Fibroblast of skin of left quadriceps (primary cell): ENCODE data around the gene TMC8.
"Not testable (repeated sequence)": the region's sequence is repeated elsewhere in the genome, so short reads cannot be mapped to it uniquely, and the experiment has no call there.

Experiments used
- DNase-seq, 2 experiments: peaks; one replicate each; pipeline ENCODE4 v3.0.0-alpha.2; 2013; ENCODE audit warnings: low read depth in 2 of 2

Gene TMC8

DNA sequence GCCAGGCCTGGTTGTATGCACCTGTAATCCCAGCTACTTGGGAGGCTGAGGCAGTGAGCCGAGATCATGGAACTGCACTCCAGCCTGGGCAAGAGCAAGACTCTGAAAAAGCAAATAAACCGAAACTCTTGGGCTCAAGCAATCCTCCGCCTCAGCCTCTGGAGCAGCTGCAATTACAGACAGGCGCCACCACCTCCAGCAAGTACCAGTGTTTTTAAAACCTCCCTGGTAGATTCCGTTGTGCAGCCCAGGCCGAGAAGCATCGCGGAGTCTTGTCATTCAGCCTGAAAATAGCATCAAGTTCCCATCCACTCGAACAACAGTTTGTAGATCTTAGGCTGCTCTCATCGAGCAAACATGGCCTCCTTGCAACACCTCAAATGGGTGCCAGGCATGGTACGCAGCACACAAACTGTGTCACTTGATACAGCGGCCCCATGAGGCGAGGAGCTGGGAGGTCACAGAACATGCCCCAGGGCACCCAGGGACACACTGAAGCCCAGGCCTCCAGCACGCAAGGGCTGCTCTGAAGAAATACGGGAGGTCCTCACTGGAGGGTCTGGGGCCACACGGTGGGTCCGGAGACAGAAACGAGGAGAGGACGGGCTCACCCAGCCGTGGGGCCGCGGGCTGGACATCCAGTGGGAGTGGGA lies 20.1 kb upstream of the TMC8 start:
- no peak for DNase-seq

- no peak for DNase-seq
Measured at GRCh38 chr17:78111016-78111726, 19.4 kb upstream of the TMC8 start.

DNA sequence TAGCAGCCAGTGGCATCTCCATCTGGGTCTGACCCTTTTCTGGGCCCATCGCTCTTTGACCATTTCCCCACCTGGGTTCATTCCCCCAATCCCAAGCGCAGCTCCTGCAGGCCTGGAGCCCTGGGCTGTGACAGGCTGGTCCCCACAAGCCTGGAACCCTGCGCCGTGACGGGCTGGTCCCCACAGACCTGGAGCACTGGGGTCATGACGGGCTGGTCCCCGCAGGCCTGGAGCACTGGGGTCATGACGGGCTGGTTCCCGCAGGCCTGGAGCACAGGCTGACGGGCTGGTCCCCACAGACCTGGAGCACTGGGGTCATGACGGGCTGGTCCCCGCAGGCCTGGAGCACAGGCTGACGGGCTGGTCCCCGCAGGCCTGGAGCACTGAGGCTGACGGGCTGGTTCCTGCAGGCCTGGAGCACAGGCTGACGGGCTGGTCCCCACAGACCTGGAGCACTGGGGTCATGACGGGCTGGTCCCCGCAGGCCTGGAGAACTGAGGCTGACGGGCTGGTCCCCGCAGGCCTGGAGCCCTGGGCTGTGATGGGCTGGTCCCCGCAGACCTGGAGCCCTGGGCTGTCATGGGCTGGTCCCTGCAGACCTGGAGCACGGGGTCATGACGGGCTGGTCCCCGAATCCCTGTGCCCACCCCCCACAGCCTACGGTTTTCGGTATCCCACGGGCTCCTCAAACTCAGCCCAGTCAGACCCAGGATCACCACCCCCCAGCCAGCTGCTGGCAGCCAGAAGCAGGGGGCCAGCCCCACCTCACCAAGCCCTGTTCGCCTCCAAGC lies 18.6 kb upstream of the TMC8 start:
- no peak for DNase-seq

- DNase-seq = peak; percentile 12 to 16
Measured at GRCh38 chr17:78112518-78113471, 17.8 kb upstream of the TMC8 start.

- DNase-seq = no peak
Measured at GRCh38 chr17:78113804-78114785, 16.5 kb upstream of the TMC8 start.

- no peak for DNase-seq
Measured at GRCh38 chr17:78114831-78115723, 15.5 kb upstream of the TMC8 start.

GRCh38 chr17:78115803-78116202 lies 14.8 kb upstream of the TMC8 start:
- not testable (repeated sequence) for DNase-seq

GRCh38 chr17:78116411-78116810 lies 14.2 kb upstream of the TMC8 start:
- DNase-seq = no peak

DNA sequence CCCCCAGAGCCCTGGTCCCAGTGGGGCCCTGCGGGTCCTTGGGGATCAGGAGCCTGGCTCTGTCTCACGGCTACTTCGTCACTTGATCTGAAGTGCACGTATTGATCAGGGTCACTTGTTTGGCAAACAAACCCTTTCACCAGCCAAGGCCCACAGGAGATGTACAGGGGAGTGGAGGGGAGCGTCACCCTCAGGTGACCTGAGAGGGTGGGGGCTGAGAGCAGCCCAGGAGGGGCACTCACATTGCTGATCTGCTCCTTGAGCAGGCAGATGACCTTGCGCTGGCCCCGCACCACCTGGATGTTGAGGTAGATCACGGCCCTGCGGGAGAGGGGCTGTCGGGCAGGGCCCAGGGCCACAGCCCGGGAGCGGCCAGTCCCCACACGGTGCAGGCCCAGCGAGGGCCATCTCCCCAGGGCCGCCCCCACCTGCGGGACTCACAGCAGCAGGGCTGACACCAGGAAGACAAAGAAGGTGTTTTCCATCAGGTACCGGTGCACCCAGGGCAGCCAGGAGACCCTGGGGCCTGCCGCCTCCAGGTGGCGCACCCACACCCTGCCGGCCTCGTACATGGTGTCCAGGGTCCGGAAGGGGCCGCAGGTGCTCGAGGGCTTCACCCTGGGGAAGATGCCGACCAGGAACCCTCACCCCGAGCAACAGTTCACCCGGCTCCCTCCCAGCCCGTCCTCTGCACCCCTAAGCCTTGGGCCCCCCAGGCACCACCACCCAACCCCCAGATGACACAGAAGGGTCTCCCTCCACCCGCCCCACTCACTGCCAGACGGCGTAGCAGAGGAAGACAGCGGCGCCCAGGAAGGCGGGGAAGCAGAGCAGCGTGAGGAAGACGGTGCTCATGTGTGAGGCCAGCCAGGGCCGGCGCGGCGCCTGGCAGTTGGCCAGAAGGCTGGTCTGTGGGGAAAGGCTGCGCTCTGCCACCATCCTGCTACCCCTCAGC lies 13.3 kb upstream of the TMC8 start:
- no peak for DNase-seq

GRCh38 chr17:78118801-78119241 lies 11.8 kb upstream of the TMC8 start:
- DNase-seq = no peak

DNA sequence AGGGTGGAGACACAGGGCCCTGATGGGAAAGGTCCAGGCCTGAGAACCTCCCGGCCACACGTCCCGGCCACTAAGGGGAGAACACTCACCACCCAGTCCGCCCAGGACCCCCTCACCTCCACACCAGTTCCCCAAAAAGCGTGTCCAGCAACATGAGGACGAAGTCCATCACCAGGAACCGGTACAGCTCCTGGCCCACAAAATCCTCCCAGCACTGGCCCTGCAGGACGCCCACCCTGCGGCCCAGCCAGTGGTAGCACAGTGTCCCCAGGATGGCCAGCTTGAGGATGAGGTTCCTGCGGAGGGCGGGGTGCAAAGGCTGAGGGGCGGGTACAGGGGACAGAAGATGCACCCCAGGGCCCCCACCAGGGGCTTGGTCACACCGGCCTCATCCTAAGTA lies 10.0 kb upstream of the TMC8 start:
- DNase-seq = no peak

DNA sequence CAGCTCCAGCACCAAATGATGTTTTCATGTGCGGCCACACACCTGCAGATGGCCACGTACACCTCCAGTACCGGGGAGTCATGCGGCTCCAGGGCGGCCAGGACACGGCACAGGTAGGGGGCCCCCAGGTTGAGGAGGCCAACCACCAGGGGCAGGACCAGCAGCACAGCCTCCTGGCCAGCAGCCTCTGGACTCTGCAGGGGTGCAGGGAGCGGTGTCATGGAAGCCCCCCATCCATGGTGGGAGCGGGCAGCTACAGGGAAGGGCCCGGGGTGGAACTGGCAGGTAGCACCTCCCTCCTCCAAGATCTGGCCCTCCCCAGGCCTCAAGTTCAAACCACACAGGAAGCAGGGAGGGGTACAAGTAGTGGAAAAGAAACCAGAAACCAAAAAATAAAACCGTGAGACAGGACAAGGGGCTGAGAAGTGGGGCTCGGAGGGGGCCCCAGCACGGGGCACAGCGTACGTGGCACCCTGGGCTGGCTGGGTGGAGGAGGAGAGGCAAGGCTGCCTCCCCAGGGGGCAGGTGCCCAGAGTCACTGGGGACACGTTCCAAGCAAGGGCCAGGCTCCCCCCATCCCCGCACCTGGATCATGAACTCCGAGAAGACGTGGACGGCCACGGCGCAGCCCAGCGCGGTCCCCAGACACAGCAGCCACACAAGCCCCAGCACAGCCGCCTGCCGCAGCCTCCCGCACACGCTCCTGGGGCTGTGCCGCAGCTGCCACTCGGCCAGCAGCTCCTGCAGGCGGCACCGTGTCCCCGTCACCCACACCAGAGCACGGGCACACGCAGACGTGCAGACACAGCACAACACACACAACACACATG lies 9.4 kb upstream of the TMC8 start:
- no peak for DNase-seq

DNA sequence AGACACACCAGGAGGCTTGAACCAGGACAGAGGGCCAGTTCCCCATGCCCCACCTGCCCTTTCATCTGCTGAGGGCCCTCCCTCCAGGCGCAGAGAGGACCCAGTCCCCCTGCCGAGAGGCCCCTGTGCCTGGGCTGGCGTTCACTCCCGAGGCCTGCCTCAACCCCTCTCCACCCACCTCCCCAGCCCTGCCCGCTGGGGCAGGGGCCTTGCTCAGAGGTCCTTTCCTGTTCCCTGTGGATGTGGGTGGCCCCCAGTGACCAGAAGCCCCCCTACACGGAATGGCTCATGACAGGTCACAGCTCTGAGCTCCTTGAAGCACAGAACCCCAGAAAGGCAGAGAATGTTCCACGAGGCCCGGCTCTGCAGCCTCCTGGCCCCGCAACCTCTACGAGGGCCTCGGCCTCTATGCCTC lies 8.8 kb upstream of the TMC8 start:
- DNase-seq = no peak

GRCh38 chr17:78122216-78122930 lies 8.2 kb upstream of the TMC8 start:
- no peak for DNase-seq

GRCh38 chr17:78122931-78123249 lies 7.7 kb upstream of the TMC8 start:
- DNase-seq = no peak

- DNase-seq = no peak
Measured at GRCh38 chr17:78123258-78123929, 7.2 kb upstream of the TMC8 start.
